HG03469 (cell line): ENCODE data around the gene DNAAF6.

Experiments used
- ATAC-seq: cut with Tn5 transposase; IDR thresholded peaks from one replicate; pipeline ENCODE4 v1.9.1; 2021; ENCODE audit warnings: mild to moderate bottlenecking, moderate library complexity, moderate number of reproducible peaks; ENCODE audit not compliant: unreplicated experiment

Gene DNAAF6

DNA sequence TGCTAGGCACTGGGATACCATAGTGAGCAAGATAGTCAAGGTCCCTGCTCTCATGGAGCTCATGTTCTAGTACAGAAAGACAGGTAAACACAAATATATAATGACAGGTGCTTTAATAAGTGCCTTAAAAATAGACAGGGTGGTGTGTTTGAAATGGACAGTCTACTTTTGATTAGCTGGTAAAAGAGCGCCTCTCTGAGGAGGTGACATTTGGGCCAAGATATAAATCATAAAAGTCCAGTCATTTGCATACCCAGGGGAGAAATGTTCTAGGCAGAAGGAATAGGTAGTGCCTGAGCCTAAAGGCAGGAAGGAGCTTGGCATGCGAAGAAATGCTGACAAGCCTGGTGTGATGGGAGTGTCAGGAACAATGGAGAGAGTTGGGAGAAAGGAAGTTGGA lies 83.6 kb downstream of the DNAAF6 start:
- no peak for ATAC-seq

DNA sequence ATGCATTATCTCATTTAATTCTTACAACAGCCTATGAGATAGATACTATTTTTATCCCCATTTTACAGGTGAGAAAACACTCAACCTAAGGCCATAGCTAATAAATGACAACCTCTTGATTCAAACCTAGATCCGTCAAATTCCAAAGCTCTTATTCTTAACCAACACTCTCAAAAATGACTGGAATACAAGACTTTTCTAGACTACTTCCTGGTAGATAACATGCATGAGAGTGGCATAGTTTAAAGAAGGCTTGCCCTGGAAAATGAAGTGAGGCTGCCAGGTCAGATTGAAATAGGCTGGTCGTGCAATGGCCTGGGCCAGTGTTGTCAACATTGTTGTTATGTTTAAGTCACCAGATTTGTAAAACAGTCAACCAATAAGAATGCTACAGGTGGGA lies 86.6 kb downstream of the DNAAF6 start:
- no peak for ATAC-seq
